ENCODE data around the gene NAP1L4.
A peak's percentile ranks its signal among the peaks of the same experiment; 100 is the strongest.
"Not testable (repeated sequence)": the region's sequence is repeated elsewhere in the genome, so short reads cannot be mapped to it uniquely, and the experiment has no call there.

NAP1L4 gene

GRCh38 chr11:2955906-2956476 lies 36.1 kb downstream of the NAP1L4 start:
- no peak for DNase-seq

- DNase-seq: no peak
Observed at GRCh38 chr11:2954263-2954662, 37.9 kb downstream of the NAP1L4 start.

GRCh38 chr11:2952290-2952689 lies 39.8 kb downstream of the NAP1L4 start:
- DNase-seq: no peak

DNA sequence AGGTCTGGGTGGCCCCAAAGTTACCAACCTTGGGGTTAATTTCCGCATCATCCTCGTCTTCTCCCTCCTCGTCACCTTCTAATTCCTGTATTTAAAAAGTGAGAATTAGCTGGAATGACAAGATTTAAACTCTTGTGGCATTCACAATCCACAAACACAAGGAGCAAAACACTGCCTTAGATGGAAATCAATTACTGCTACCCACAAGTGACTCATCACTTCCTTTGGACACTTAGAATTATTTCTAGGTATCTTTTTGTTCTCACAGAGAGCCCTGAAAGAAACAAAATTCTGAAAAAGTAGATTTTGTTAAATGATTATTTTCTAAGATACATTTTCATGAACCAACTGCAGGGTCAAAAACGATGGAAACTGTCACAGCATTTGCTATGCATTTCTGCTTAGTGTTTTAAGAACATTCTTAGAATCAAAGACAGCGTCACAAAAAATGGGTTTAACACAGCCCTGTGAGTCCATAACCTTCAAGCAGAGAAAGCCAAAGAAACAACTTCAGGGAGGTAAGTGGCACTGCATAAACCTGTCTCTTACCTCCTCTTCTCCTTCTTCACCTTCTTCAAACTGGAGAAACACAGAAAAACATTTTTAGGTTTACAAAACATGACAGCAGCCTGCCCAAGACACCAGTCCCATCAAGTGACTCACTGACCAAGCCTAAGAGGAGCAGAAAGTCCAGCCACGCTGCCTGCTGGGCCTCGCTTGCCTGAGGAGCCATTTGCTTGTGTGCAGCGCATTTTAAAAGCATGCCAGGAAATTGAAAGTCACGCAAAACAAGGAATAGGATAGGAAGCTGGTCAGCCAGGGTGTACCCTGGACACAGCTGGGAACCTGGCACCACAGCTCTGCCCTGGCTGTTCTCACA lies 40.7 kb downstream of the NAP1L4 start:
- DNase-seq: peak in 1 of 3 donors; percentile 26

DNA sequence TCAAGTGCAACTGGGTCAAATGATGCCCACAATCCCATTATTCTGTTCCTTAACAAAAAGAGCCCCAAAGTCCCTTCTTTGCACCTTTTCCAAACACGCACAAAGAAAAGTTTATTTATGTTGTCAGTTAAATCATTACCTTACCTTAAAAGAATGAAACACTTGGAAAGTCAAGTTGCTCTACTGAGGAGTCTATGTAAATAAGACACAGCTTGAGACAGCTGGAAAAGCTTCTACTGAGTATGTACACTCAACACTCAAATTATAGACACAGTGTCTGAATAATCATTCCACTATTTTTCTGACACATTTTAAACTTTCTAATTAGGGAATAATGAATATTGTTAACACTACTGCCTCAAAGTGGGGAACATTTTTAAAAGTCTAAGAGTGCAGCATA lies 41.3 kb downstream of the NAP1L4 start:
- no peak for DNase-seq

DNA sequence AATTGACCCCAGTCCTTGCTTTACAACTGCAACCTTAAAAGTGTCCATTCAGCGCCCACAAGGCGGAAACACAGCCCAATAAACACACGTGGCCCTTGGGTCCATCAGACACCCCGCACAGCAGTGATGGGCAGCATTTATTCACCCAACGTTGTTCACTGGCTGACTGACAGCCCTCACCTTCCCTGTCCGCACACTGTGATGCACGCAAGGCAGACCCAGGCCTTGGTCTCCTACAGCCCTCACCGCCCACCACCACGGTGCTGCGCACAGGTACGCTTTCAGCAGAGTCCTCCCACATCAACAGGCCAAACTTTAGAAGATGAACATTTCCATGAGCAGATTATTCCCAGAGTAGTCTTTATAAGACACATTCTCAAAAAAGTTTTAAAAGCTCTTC lies 42.2 kb downstream of the NAP1L4 start:
- no peak for DNase-seq

- DNase-seq: no peak
Observed at GRCh38 chr11:2947744-2948143, 44.4 kb downstream of the NAP1L4 start.

DNA sequence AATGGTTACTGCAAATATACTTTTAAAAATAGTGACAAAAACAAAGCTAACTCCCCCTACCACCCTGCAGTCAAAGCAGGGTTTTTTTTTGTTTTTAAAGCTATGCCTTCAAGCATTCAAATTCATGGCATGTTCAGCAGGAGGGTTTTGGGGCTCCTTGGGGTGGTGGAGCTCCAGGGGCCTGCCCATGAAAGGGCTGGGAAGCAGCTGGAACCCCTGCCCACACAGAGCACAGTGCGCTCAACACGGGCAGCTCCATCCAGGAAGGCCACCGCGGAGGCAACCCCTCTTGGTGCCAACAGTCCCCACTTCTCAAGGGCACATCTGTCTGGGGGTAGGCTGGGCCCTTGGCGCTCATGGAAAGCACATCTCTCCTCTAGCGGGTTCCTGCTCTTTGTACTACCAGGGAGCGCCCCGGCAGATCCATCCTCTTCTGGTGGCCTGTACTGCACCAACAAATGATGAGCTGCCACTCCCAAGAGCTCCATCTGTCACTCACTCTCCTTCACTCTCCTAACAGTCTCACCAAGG lies 46.3 kb downstream of the NAP1L4 start:
- no peak for DNase-seq

DNA sequence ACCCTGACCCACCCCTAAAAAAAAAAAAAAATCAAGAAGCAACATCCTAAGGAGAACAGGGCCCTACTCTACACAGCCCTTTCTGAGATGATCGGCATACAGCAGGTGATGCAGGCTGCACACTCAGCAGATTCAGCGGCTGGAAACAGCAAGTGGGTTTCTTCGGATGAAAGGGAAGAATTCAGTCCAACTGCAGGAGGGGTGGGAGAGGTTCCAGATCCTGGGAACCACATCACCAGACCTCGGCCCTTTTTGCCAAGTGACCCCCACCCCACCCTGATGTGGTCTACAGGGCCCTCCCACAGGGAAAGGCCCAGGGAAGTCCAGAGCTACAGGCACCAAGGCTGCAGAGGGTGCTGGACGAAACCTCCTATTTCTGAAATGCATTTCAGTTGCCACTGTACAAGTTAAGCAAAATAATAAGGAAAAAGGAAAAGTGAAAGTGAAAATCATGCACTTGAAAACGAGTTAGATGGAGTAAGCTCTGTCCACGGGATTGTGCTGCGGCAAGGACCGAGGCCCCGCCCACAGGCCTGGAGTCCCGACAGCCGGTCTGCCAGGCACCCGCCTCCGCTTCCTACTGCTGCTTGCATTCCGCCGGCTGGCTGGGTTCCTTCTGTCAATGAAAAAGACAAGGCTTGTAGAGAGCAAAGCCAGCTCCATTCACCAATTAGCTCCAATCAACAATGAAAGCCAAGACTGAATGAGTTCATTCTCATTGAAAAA lies 46.9 kb downstream of the NAP1L4 start:
- DNase-seq: peak; percentile 95 to 97 (median 97)

- no peak for DNase-seq
Observed at GRCh38 chr11:2944530-2944929, 47.6 kb downstream of the NAP1L4 start.

- peak in 2 of 3 donors; percentile 29 to 52 for DNase-seq
Observed at GRCh38 chr11:2943711-2944118, 48.4 kb downstream of the NAP1L4 start.

DNA sequence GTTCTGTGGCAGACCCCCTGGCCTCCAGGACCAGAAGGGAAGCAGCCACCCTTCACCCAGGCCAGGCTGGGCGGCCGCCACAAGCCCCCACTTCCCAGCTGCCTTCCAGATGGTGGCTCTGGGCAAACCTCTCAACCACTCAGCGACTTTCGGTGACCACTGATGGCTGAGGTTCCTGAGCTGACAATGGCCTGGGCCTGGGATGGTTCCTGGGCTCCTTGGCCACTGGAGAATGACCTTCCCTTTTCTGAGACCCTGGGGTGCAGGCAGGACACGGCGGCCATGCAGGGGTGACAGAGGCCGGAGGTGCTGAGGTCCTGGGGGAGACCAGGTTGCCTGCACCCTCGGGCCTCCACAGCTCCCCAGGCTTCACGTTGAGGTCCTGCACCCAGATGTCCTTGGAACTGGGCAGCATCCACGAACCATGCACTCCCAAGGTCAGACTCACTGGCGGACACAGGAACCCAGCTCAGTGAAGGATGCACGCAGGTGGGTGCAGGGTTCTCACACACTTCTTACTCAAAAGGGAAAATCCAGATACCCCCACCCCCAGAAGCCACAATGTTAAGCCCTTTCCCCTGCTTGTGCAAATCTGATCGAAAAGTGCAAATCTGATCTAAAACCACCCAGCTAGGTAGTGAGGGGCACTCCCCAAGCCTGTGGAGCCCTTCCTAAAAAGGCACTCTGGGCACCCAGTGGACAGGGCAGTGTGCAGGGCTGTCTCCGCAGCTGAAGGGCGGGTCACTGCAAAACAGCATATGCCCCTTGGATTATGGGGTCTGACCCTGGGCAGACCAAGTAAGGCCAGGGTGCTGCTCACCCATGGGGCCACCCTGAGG lies 49.0 kb downstream of the NAP1L4 start:
- DNase-seq: no peak

GRCh38 chr11:2942447-2942846 lies 49.7 kb downstream of the NAP1L4 start:
- DNase-seq: no peak

GRCh38 chr11:2940921-2941821 lies 51.0 kb downstream of the NAP1L4 start:
- peak in 2 of 3 donors; percentile 31 to 51 for DNase-seq

DNA sequence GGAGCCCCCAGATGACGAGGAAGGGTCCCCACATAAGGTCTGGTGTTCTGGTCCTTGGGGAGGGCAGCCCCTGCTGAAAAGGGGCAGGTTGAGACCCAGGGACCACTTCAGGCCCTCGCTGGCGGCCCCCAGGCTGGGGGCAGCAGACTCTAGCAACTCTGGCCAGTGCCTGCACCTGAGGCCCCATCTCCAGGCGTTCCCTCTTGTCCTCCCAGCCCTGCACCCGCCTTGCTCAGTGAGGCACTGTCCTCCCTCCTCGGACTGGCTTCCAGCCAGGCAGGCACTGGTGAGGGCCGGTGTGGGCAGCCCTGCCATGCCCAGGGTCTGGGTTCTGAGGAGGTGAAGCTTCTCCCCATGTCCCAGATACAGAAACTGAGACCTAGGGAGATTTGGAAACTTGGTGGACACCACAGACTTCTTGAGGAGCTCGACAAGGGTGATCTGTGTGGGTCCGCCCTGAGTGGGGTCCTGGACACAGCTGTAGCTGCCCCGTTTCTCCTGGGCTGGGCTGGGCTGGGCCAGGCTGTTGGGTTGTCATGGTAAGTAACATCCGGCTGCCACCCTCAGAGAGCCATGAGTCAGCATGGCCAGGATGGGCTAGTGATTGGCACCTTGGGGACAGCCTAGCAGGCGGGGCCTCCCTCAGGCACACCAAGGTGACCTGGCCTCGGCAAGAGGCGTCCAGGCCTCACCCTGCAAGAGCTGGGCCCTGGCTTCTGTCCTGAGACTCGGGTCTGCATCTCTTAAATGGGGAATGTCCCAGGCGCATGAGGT lies 51.8 kb downstream of the NAP1L4 start:
- peak in 1 of 3 donors; percentile 50 for DNase-seq

- DNase-seq: not testable (repeated sequence)
Observed at GRCh38 chr11:2938458-2939418, 53.4 kb downstream of the NAP1L4 start.

DNA sequence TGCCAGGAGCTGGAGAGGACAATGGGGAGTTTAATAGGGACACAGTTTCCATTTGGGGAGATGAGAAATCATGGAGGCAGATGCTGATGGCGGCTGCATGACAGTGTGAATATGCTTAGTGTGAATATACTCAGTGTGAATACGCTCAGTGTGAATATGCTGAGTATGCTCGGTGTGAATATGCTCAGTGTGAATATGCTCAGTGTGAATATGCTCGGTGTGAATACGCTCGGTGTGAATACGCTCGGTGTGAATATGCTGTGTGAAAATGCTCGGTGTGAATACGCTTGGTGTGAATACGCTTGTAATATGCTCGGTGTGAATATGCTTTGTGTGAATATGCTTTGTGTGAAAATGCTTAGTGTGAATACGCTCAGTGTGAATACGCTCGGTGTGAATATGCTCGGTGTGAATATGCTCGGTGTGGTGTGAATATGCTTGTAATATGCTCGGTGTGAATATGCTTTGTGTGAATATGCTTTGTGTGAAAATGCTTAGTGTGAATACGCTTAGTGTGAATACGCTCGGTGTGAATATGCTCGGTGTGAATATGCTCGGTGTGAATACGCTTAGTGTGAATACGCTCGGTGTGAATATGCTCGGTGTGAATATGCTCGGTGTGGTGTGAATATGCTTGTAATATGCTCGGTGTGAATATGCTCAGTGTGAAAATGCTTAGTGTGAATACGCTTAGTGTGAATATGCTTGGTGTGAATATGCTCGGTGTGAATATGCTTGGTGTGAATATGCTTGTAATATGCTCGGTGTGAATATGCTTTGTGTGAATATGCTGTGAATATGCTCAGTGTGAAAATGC lies 54.3 kb downstream of the NAP1L4 start:
- DNase-seq: not testable (repeated sequence)

DNA sequence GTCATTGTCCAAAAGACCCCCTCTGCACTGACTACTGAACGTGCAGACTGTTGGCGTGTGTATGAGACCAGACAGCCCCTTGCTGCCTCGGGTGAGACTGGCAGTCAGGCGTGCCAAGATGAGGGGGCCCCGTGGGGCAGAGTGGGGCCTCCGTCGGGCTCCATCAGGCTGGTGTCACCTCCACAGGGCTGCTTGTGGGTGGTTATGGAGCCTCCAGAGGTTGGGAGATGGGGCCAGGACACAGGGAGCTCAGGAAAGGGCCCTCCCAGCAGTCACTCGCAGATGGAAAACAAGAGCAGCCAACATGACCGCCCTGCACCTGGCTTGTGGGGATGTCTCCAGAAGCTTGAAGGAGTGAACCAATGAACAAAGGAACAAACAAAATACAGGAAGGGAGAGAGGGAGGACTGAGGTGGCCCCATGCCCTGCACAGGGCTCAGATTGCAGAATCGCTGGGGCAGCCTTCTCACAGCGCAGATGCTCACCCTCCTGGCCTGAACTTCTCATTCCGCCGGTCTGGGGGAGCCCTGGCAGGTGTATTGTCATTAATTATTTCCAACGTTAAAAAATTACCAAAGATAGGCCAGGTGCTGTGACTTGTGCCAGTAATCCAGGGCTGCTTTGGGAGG lies 57.4 kb downstream of the NAP1L4 start:
- DNase-seq: no peak

Data from suppressor macrophage treated with lipopolysaccharide for 1 hour (primary cell).